Vagina (tissue), 2 donors: ENCODE results near the gene EVC2.

Experiments used
- CTCF ChIP-seq, 3 experiments: fragments of 450-650 bp in 2 of 3; fragments of 200-600 bp in 1 of 3; sonication (generic) in 1 of 3; IDR thresholded peaks; one replicate each; pipeline ENCODE4 v1.5.1; 2017 to 2019; ENCODE audit warnings: antibody characterized with exemption in 3 of 3, mild to moderate bottlenecking in 2 of 3, moderate library complexity in 2 of 3
- POLR2AphosphoS5 ChIP-seq, 2 donors: sonication (generic); formaldehyde crosslinking; IDR thresholded peaks; one replicate each; pipeline ENCODE4 v1.9.0; 2017; ENCODE audit warnings: antibody characterized with exemption in 2 of 2, mild to moderate bottlenecking in 2 of 2, low read depth in 1 of 2; ENCODE audit not compliant: insufficient read depth in 1 of 2

GRCh38 chr4:5638316-5638715, 70.0 kb downstream of the EVC2 start:
- no peak for TF ChIP-seq CTCF (IDR thresholded peaks at IDR 0.05)
- TF ChIP-seq POLR2AphosphoS5 (IDR thresholded peaks at IDR 0.05; ENCODE audit: insufficient read depth in 1 of 2, low read depth in 1 of 2), result no peak
